ENCODE measurements around the gene NFYC. TPM values are rescaled to one million over a fixed set of nuclear protein-coding genes. Genes with fewer than 3 reads are reported as not detected.
"Not testable (repeated sequence)": the region's sequence is repeated elsewhere in the genome, so short reads cannot be mapped to it uniquely, and the experiment has no call there.

NFYC gene
- total RNA-seq, 1 donor from 2014 or later = 73.2 TPM

- H3K9me3 Mint-ChIP-seq = no peaks in the 10 kb centered on the region
- H3K4me1 Mint-ChIP-seq = peaks cover 31% of the 10 kb centered on the region
- H3K27me3 Mint-ChIP-seq = no peaks in the 10 kb centered on the region
- intact Hi-C loops (cut with micrococcal nuclease) = no loop called here
- DNase-seq = no peak
- H3K36me3 Mint-ChIP-seq (ENCODE audit: low read depth) = peaks cover 30% of the 10 kb centered on the region
- H3K4me3 Mint-ChIP-seq = no peak overlapping the region
- no peak overlapping the region for H3K27ac Mint-ChIP-seq
These were observed 25.6 kb downstream of the NFYC start for GRCh38 chr1:40717065-40717464.

- Mint-ChIP-seq H3K4me1 (peaks cover 27% of the 10 kb centered on the region), H3K9me3 (no peaks in the 10 kb centered on the region), H3K4me3 (no peak overlapping the region), H3K36me3 (ENCODE audit: low read depth) (peaks cover 31% of the 10 kb centered on the region), H3K27me3 (no peaks in the 10 kb centered on the region), H3K27ac (no peak overlapping the region)
- DNase-seq = no peak
- intact Hi-C loops (cut with micrococcal nuclease) = no loop called here
These were observed 26.5 kb downstream of the NFYC start for GRCh38 chr1:40717955-40718354.

- no peaks in the 10 kb centered on the region for H3K27me3 Mint-ChIP-seq
- no peaks in the 10 kb centered on the region for H3K9me3 Mint-ChIP-seq
- H3K27ac Mint-ChIP-seq = no peak overlapping the region
- H3K4me3 Mint-ChIP-seq = no peak overlapping the region
- intact Hi-C loops (cut with micrococcal nuclease) = no loop called here
- peaks cover 26% of the 10 kb centered on the region for H3K4me1 Mint-ChIP-seq
- DNase-seq = no peak
- peaks cover 29% of the 10 kb centered on the region for H3K36me3 Mint-ChIP-seq (ENCODE audit: low read depth)
These were observed 29.0 kb downstream of the NFYC start for GRCh38 chr1:40720493-40720892.

- Mint-ChIP-seq H3K36me3 (ENCODE audit: low read depth) (peaks cover 15% of the 10 kb centered on the region), H3K4me3 (no peak overlapping the region), H3K27ac (no peak overlapping the region), H3K4me1 (peaks cover 24% of the 10 kb centered on the region), H3K27me3 (no peaks in the 10 kb centered on the region), H3K9me3 (no peaks in the 10 kb centered on the region)
- no peak for DNase-seq
- intact Hi-C loops (cut with micrococcal nuclease) = no loop called here
These were observed 31.1 kb downstream of the NFYC start for GRCh38 chr1:40722622-40723021.

GRCh38 chr1:40723196-40723955, 31.9 kb downstream of the NFYC start:
- DNase-seq = no peak
- intact Hi-C loops (cut with micrococcal nuclease) = no loop called here
- no peak overlapping the region for H3K27ac Mint-ChIP-seq
- no peaks in the 10 kb centered on the region for H3K27me3 Mint-ChIP-seq
- H3K9me3 Mint-ChIP-seq = no peaks in the 10 kb centered on the region
- peaks cover 23% of the 10 kb centered on the region for H3K4me1 Mint-ChIP-seq
- peaks cover 15% of the 10 kb centered on the region for H3K36me3 Mint-ChIP-seq (ENCODE audit: low read depth)
- no peak overlapping the region for H3K4me3 Mint-ChIP-seq

- DNase-seq; H3K4me3 Mint-ChIP-seq; intact Hi-C loops (cut with micrococcal nuclease); H3K27ac Mint-ChIP-seq; H3K27me3 Mint-ChIP-seq; H3K9me3 Mint-ChIP-seq: not testable (repeated sequence)
- Mint-ChIP-seq H3K36me3 (ENCODE audit: low read depth) (peaks cover 22% of the 10 kb centered on the region), H3K4me1 (peaks cover 44% of the 10 kb centered on the region)
These were observed 36.2 kb downstream of the NFYC start for GRCh38 chr1:40727662-40728061.

GRCh38 chr1:40729316-40729862, 37.9 kb downstream of the NFYC start:
- H3K9me3 Mint-ChIP-seq; DNase-seq; H3K27me3 Mint-ChIP-seq; intact Hi-C loops (cut with micrococcal nuclease); H3K4me3 Mint-ChIP-seq: not testable (repeated sequence)
- H3K4me1 Mint-ChIP-seq = peaks cover 45% of the 10 kb centered on the region
- H3K27ac Mint-ChIP-seq = peak overlapping the region; percentile 3
- H3K36me3 Mint-ChIP-seq (ENCODE audit: low read depth) = peaks cover 19% of the 10 kb centered on the region

GRCh38 chr1:40732756-40733301, 41.3 kb downstream of the NFYC start:
- intact Hi-C loops (cut with micrococcal nuclease) = no loop called here
- DNase-seq = no peak
- no peaks in the 10 kb centered on the region for H3K27me3 Mint-ChIP-seq
- H3K27ac Mint-ChIP-seq = no peak overlapping the region
- H3K4me1 Mint-ChIP-seq = peaks cover 40% of the 10 kb centered on the region
- no peaks in the 10 kb centered on the region for H3K9me3 Mint-ChIP-seq
- peaks cover 20% of the 10 kb centered on the region for H3K36me3 Mint-ChIP-seq (ENCODE audit: low read depth)
- no peak overlapping the region for H3K4me3 Mint-ChIP-seq

GRCh38 chr1:40734882-40735628, 43.6 kb downstream of the NFYC start:
- intact Hi-C loops (cut with micrococcal nuclease) = no loop called here
- H3K9me3 Mint-ChIP-seq = no peaks in the 10 kb centered on the region
- no peak for DNase-seq
- no peaks in the 10 kb centered on the region for H3K27me3 Mint-ChIP-seq
- peaks cover 32% of the 10 kb centered on the region for H3K4me1 Mint-ChIP-seq
- no peak overlapping the region for H3K27ac Mint-ChIP-seq
- H3K4me3 Mint-ChIP-seq = no peak overlapping the region
- peaks cover 34% of the 10 kb centered on the region for H3K36me3 Mint-ChIP-seq (ENCODE audit: low read depth)

GRCh38 chr1:40736085-40736531, 44.6 kb downstream of the NFYC start:
- DNase-seq = no peak
- Mint-ChIP-seq H3K27me3 (no peaks in the 10 kb centered on the region), H3K9me3 (peaks cover 2% of the 10 kb centered on the region), H3K4me3 (no peak overlapping the region), H3K27ac (no peak overlapping the region), H3K36me3 (ENCODE audit: low read depth) (peaks cover 36% of the 10 kb centered on the region), H3K4me1 (peaks cover 29% of the 10 kb centered on the region)
- intact Hi-C loops (cut with micrococcal nuclease) = no loop called here

- Mint-ChIP-seq H3K4me1 (peaks cover 36% of the 10 kb centered on the region), H3K27ac (no peak overlapping the region), H3K36me3 (ENCODE audit: low read depth) (peaks cover 51% of the 10 kb centered on the region), H3K27me3 (no peaks in the 10 kb centered on the region), H3K4me3 (no peak overlapping the region), H3K9me3 (peaks cover 6% of the 10 kb centered on the region)
- intact Hi-C loops (cut with micrococcal nuclease) = no loop called here
- no peak for DNase-seq
These were observed 47.3 kb downstream of the NFYC start for GRCh38 chr1:40738831-40739230.

- H3K27me3 Mint-ChIP-seq = no peaks in the 10 kb centered on the region
- no peak overlapping the region for H3K4me3 Mint-ChIP-seq
- H3K4me1 Mint-ChIP-seq = peaks cover 38% of the 10 kb centered on the region
- DNase-seq = no peak
- peak overlapping the region; percentile 2 for H3K27ac Mint-ChIP-seq
- intact Hi-C loops (cut with micrococcal nuclease) = loop anchor here (5.0 kb wide), 1 partner anchor 47 kb away; the partner anchor contains the start of gene NFYC
- peaks cover 54% of the 10 kb centered on the region for H3K36me3 Mint-ChIP-seq (ENCODE audit: low read depth)
- H3K9me3 Mint-ChIP-seq = peaks cover 6% of the 10 kb centered on the region
These were observed 48.0 kb downstream of the NFYC start for GRCh38 chr1:40739455-40740008.

- Mint-ChIP-seq H3K9me3 (peaks cover 6% of the 10 kb centered on the region), H3K4me1 (peaks cover 35% of the 10 kb centered on the region), H3K4me3 (no peak overlapping the region), H3K27me3 (no peaks in the 10 kb centered on the region), H3K27ac (no peak overlapping the region), H3K36me3 (ENCODE audit: low read depth) (peaks cover 59% of the 10 kb centered on the region)
- no peak for DNase-seq
- intact Hi-C loops (cut with micrococcal nuclease) = loop anchor here (5.0 kb wide), 1 partner anchor 48 kb away; the partner anchor contains the start of gene NFYC
These were observed 48.8 kb downstream of the NFYC start for GRCh38 chr1:40740039-40740996.

Measured in activated CD4-positive, alpha-beta T cell treated with anti-CD3 and anti-CD28 coated beads, Interleukin-2, amount 10 ng/mL, durations not matched to agents 24 days and 14 days (primary cell).